Left colon (tissue), 2 donors: ENCODE results near the gene BEND3. TPM values are rescaled to one million over a fixed set of nuclear protein-coding genes. Genes with fewer than 3 reads are reported as not detected.
"Not testable (repeated sequence)": the region's sequence is repeated elsewhere in the genome, so short reads cannot be mapped to it uniquely, and the experiment has no call there.

Experiments used
- ATAC-seq: fragments of 200-7000 bp; cut with Tn5 transposase; one replicate; pipeline ENCODE4 v1.9.1; 2020; ENCODE audit warnings: mild to moderate bottlenecking, moderate library complexity
- DNase-seq, 2 donors: peaks; one replicate each; pipeline ENCODE4 v3.0.0-alpha.2; 2020
- intact Hi-C, 2 donors: fragments of 100-400 bp; cut with DNase I in 1 of 2; cut with micrococcal nuclease in 1 of 2; formaldehyde crosslinking; loops; one replicate each; pipeline versions ENCODE4 v1.11.2 to v1.14.0; 2022; cut with DNase I, micrococcal nuclease
- total RNA-seq, 2 donors: library from RNA; stranded (reverse); fragmentation: NEBNext Ultra II Directional; extraction: Animal tissue kit (Norgen Biotek cat#: 25700); gene quantifications; one replicate each; pipeline ENCODE4 v1.2.1, GENCODE V29; 2021
- donor health status: DM: no; HTN: no; CAD: no.
- donor health status: DM: yes; HTN: yes; CAD: no.

BEND3 gene
- total RNA-seq, 2 donors from 2014 or later: 5.6 to 8.3 TPM

DNA sequence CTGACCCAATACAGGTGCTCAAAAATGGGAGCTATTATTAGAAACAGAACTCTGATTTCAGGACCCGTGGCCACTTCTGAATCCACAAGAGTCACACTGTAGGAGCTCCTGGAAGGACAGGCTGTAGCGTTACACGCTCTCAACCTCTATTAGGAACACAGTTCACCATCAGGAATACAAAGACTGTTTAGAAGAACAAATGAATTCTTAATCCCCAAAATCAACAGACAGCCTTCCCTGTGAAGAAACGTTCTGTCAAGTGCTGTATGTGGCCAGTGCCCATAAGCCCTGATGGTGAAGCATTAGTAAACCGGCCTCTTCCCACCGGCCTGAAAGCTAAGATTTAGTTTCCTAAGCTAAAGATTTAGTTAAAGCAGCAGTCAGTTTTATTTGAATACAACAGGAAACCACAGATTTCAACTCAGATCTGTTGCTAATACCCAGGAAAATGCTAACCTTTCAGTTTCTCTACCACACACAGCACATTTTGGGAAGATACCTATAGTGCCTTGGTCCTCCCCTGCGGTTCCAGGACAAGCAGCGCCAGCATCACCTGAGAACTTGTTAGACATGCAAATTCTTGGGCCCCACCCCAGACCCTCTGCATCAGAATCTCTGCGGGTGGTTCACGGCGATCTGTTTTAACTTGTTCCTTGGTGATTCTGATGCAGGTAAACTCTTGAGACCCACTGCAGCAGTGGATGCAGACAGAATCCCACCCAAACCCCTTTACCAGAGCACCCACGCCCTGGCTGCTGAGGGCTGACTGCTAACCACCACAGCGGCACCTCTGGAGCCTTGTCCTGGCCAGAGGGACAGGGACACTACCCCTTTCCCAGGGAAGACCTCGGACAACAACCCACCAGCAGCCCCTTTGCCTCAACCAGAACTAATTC, 53.9 kb downstream of the BEND3 start:
- intact Hi-C loops: no loop called here
- DNase-seq (no peak), ATAC-seq (no peak)

DNA sequence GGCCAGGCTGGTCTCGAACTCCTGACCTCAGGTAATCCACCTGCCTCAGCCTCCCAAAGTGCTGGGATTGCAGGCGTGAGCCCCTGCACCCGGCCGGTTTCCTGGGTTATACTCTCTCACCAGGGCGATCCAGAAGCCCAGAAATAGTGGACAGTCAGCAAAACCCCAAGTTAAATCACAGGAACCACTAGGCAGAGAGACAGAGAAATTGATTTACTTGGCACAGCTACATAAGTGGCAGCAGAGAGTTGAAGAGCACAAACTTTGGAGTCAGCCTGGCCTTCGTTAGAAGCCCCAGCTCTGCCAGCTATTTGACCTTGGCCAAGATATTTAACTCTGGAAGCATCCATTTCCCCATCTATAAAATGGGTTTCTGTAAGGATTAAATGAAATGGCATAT, 54.6 kb downstream of the BEND3 start:
- no peak for ATAC-seq
- DNase-seq: no peak
- intact Hi-C loops: no loop called here

DNA sequence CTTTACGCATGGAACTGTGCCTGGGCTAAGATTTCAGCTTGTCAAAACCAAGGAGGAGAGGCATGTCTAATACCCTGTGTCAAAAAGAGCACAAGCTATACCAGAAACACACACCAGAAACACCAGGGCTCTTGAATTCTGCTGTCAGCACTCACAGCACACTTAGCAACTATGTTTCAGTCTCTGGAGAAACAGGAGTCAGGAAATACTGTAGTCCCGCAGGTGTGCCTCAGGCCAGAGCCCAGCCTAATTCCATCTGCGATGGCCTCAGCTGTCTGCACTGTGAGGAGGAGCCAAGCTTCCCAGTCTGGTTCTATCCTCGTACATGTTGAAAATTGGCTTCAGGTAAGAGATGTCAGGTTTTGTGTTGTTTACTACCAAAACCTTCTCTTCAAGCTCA, 55.7 kb downstream of the BEND3 start:
- intact Hi-C loops: no loop called here
- no peak for DNase-seq
- ATAC-seq: no peak

DNA sequence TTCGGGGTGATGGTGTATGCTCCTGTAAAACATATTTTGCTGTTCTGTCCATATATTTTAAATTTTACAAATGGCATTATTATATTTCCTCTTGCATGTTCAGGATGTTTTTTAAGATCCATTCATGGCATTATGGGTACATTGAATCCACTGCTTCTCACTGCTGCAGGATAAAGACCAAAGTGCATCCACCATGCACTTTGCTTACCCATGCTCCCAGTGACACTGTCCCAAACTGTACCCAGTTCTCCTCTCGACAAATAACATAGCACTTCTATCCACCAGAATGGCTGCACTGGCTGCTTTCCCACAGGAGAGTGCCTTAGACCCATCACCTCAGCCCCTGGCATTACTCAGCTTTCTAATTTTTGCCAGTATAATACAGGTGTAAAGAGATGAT, 57.6 kb downstream of the BEND3 start:
- ATAC-seq: no peak
- no peak for DNase-seq
- intact Hi-C loops: no loop called here

DNA sequence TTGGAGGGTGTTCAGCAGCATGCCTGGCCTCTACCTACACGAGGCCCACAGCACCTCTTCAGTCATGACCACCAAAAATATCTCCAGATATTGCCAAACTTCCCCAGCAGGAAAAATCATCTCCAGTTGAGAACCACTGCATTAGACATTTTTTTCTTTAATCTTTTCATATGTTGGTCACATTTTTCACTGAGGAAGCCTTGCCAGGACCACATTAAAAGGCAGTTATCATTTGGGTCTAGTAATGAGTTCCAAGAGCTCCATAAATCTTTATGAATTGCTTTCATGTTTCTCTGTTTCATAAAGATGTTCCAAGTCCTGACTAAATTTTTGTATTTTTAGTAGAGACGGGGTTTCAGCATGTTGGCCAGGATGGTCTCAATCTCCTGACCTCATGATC, 58.5 kb downstream of the BEND3 start:
- DNase-seq: no peak
- intact Hi-C loops: no loop called here
- no peak for ATAC-seq

DNA sequence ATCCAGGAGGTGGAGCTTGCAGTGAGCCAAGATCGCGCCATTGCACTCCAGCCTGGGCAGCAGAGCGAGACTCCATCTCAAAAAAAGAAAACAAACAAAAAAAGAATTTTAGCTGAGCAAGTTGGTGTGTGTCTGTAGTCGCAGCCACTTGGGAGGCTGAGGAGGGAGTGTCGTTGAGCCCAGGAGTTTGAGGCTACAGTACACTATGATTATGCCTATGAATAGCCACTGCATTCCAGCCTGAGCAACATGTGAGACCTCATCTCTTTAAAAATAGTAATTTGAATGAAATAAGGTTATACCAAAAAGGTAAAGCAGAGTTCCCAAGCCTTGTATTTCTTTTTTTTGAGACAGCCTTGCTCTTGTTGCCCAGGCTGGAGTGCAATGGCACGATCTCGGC, 67.5 kb downstream of the BEND3 start:
- no peak for DNase-seq
- no peak for ATAC-seq
- intact Hi-C loops: no loop called here

DNA sequence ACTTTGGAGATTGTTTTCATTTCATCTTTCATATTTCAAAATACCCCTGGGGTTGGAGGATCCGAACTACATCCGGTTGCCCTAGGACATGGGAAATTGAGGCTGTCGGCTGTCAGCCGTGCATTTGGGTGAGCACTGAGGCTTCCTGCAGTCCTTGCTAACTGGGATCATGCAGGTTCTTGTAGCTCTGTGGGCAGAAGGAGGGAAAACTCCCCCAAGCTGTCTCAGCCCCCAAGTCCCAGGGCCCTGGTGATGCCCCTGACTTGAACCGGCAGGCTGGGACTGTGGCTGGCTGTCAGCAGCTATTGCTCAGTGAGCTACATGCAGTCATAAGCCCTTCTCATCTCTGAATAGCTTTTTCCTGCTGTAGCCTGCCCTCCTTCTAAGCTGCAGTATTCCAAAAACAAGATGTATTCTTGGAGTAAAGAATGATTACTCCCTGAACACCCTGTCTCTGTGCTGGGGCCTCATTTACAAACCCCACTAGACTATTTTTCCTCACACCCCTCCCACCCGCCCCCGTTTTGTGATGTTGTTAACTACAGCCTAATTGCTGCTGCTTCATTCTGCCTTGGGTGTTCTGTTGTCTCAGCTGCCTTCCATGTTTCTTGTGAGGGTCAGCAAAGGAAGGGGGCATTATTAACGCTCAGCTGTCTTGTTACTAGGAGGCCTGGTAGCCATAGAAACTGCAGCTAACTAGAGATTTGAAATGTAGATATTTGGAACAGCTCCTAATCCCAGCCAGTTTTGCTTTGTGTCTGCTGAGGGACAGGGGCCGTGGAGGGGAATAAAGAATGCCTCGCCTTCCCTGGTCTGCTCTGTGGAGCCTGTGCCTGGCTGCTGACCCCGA, 69.3 kb downstream of the BEND3 start:
- DNase-seq (no peak), ATAC-seq (no peak)
- intact Hi-C loops: no loop called here

DNA sequence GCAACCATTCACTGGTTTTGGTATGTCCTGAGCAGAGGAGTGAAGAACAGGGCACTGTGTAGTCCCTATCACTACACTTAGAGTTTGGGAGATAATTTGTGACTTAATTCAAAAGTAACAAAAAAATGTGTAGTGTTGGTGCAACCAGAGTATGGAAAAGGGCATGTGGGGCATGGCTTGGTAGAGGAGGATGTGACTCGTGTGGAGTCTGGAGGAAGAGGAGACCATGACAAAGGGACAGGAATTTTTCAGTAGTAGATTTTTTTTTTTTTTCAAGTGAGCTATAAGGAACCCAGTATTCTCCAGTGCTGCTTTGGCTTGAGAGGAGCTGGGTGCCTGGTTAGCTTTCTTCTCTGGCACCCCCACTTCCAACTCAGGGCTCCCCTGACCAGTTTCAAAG, 82.2 kb downstream of the BEND3 start:
- ATAC-seq: no peak
- intact Hi-C loops: no loop called here
- DNase-seq: no peak

- intact Hi-C loops: no loop called here
- ATAC-seq: no peak
Observed at GRCh38 chr6:107032051-107032450, 83.3 kb downstream of the BEND3 start.

GRCh38 chr6:107030151-107030550, 85.2 kb downstream of the BEND3 start:
- intact Hi-C loops: no loop called here
- DNase-seq (no peak), ATAC-seq (no peak)

More at GRCh38 chr6:107032051-107032450, 83.3 kb downstream of the BEND3 start:
- DNase-seq: no peak

DNA sequence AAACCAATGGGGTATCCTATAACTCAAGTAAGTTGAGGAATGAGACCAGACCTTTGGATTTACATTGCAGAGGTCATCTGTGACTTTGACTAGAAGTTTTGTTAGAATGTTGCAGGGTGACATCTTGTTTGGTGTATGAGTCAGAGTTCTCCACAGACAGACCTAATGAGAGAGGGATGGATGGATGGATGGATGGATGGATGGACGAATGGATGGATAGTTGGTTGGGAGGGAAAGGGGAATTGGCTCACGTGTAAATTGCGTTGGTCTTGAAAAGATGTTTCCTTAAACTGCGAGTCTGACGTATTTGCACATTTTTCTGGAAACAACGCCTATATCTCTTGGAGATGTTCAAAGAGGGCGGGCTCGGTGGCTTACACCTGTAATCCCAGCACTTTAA, 88.3 kb downstream of the BEND3 start:
- intact Hi-C loops: no loop called here
- ATAC-seq: no peak
- DNase-seq: no peak

- intact Hi-C loops: no loop called here
- no peak for ATAC-seq
- DNase-seq: no peak
Observed at GRCh38 chr6:107021446-107022185, 93.7 kb downstream of the BEND3 start.

- intact Hi-C loops: no loop called here
- no peak for DNase-seq
- ATAC-seq: no peak
Observed at GRCh38 chr6:107020239-107020638, 95.1 kb downstream of the BEND3 start.

- ATAC-seq, intact Hi-C loops, DNase-seq: not testable (repeated sequence)
Observed at GRCh38 chr6:107019628-107020027, 95.7 kb downstream of the BEND3 start.

DNA sequence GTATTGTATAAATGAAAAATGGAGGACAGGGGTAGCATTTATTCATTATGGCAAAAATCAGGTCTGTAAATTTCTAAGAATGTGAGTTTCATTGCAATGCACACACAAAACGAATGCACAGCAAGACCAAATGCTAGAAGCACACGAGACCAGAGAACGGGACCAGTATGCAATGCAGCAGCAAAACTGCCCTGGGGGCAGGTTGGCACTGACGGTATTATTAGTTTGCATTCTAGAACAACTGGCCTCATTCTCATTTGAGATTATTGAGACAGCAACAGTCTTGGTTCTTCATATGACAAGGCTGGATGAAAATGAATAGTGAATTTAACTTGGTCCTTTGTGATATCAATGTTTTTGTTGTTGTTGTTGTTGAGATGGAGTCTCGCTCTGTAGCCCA, 96.3 kb downstream of the BEND3 start:
- intact Hi-C loops: no loop called here
- DNase-seq: no peak
- no peak for ATAC-seq

Other genes with a start within 250 kb of the BEND3 start
- 1,000 to 10,000 TPM; 1,898 to 2,100 TPM for gene CD24, start 140.8 kb downstream of the BEND3 start, total RNA-seq
- 10 to 100 TPM; 29.3 to 33.7 TPM for gene MTRES1, start 87.3 kb downstream of the BEND3 start, total RNA-seq